HG03097 (cell line): ENCODE results near the gene MAGEA8.
"Not testable (repeated sequence)": the region's sequence is repeated elsewhere in the genome, so short reads cannot be mapped to it uniquely, and the experiment has no call there.

Experiments used
- ATAC-seq: cut with Tn5 transposase; IDR thresholded peaks from one replicate; pipeline ENCODE4 v1.9.1; 2021; ENCODE audit not compliant: unreplicated experiment, low FRiP score

The MAGEA8 gene

GRCh38 chrX:149898554-149898953 is 17.6 kb downstream of the MAGEA8 start:
- ATAC-seq, result no peak

GRCh38 chrX:149903889-149904748 is 23.1 kb downstream of the MAGEA8 start:
- ATAC-seq, result peak; percentile 71

GRCh38 chrX:149908308-149908707 is 27.3 kb downstream of the MAGEA8 start:
- ATAC-seq, result no peak

GRCh38 chrX:149908727-149909126 is 27.7 kb downstream of the MAGEA8 start:
- no peak for ATAC-seq

- no peak for ATAC-seq
These were observed 28.6 kb downstream of the MAGEA8 start for GRCh38 chrX:149909324-149910177.

- no peak for ATAC-seq
These were observed 29.3 kb downstream of the MAGEA8 start for GRCh38 chrX:149910178-149910695.

- ATAC-seq, result no peak
These were observed 35.9 kb downstream of the MAGEA8 start for GRCh38 chrX:149916745-149917392.

- not testable (repeated sequence) for ATAC-seq
These were observed 42.9 kb downstream of the MAGEA8 start for GRCh38 chrX:149923836-149924235.

GRCh38 chrX:149924434-149924833 is 43.5 kb downstream of the MAGEA8 start:
- not testable (repeated sequence) for ATAC-seq

- not testable (repeated sequence) for ATAC-seq
These were observed 46.4 kb downstream of the MAGEA8 start for GRCh38 chrX:149927245-149927963.

- ATAC-seq, result not testable (repeated sequence)
These were observed 46.9 kb downstream of the MAGEA8 start for GRCh38 chrX:149927964-149928258.

- ATAC-seq, result not testable (repeated sequence)
These were observed 47.7 kb downstream of the MAGEA8 start for GRCh38 chrX:149928635-149929034.

- not testable (repeated sequence) for ATAC-seq
These were observed 48.4 kb downstream of the MAGEA8 start, which contains the start of gene HSFX4 for GRCh38 chrX:149929400-149929799. Gene HSFX4, plus strand, starts transcription at chrX:149929573. Its CDS starts 72 bp downstream, at chrX:149929645.

- not testable (repeated sequence) for ATAC-seq
These were observed 50.4 kb downstream of the MAGEA8 start for GRCh38 chrX:149931355-149931754.

- ATAC-seq, result not testable (repeated sequence)
These were observed 51.2 kb downstream of the MAGEA8 start for GRCh38 chrX:149932150-149932549.

GRCh38 chrX:149932970-149933369 is 52.0 kb downstream of the MAGEA8 start:
- ATAC-seq, result not testable (repeated sequence)

- not testable (repeated sequence) for ATAC-seq
These were observed 52.6 kb downstream of the MAGEA8 start for GRCh38 chrX:149933547-149933946.
